GM12892 (cell line): Measurements from ENCODE around the gene MTIF2.
A peak's percentile ranks its signal among the peaks of the same experiment; 100 is the strongest.

Source experiments
- POLR2A ChIP-seq: IDR thresholded peaks from 2 replicates; pipeline ENCODE4 v1.6.1; 2011; ENCODE audit warnings: low read depth, low read length, control low read depth
- POLR2AphosphoS5 ChIP-seq: IDR thresholded peaks from 2 replicates; pipeline ENCODE4 v1.6.1; 2011; ENCODE audit warnings: low read depth, low read length, control low read depth
- TAF1 ChIP-seq: IDR thresholded peaks from 2 replicates; pipeline ENCODE4 v1.6.1; 2011; ENCODE audit warnings: low read depth, mild to moderate bottlenecking, control low read depth, low read length, borderline replicate concordance

GRCh38 chr2:55235724-55236538, 33.1 kb downstream of the MTIF2 start:
- TF ChIP-seq POLR2A (peak; percentile 15; the same call in 1 of the 2 replicates), TAF1 (no peak), POLR2AphosphoS5 (peak; percentile 66; the same call in 1 of the 2 replicates)
